Effector memory CD8-positive, alpha-beta T cell (primary cell): Measurements from ENCODE around the gene MRTFB.

ENCODE experiments used
- ATAC-seq: fragments of 150-1000 bp; cut with Tn5 transposase; replicated peaks from 2 replicates; pipeline ENCODE4 v1.10.0; 2021; ENCODE audit warnings: mild to moderate bottlenecking, moderate library complexity
- DNase-seq, 3 experiments: peaks; one replicate each; pipeline ENCODE4 v3.0.0; 2021
- H3K27ac Mint-ChIP-seq, 2 donors: one replicate each; pipeline ENCODE4 v1.8.0; 2022; ENCODE audit warnings: mild to moderate bottlenecking in 2 of 2, mixed read lengths in 2 of 2, moderate library complexity in 2 of 2
- H3K27me3 Mint-ChIP-seq, 2 donors: one replicate each; pipeline ENCODE4 v1.8.0; 2022; ENCODE audit warnings: mixed read lengths in 2 of 2
- H3K36me3 Mint-ChIP-seq: one replicate; pipeline ENCODE4 v1.8.0; 2022; ENCODE audit warnings: mild to moderate bottlenecking, moderate library complexity, mixed read lengths; ENCODE audit not compliant: insufficient read depth
- H3K4me1 Mint-ChIP-seq, 2 donors: one replicate each; pipeline ENCODE4 v1.8.0; 2022; ENCODE audit warnings: low read depth in 2 of 2, mixed read lengths in 2 of 2
- H3K4me3 Mint-ChIP-seq, 2 donors: one replicate each; pipeline ENCODE4 v1.8.0; 2022; ENCODE audit warnings: mild to moderate bottlenecking in 2 of 2, mixed read lengths in 2 of 2, moderate library complexity in 2 of 2
- H3K9me3 Mint-ChIP-seq, 2 donors: one replicate each; pipeline ENCODE4 v1.8.0; 2022; ENCODE audit warnings: mixed read lengths in 2 of 2

MRTFB gene

DNA sequence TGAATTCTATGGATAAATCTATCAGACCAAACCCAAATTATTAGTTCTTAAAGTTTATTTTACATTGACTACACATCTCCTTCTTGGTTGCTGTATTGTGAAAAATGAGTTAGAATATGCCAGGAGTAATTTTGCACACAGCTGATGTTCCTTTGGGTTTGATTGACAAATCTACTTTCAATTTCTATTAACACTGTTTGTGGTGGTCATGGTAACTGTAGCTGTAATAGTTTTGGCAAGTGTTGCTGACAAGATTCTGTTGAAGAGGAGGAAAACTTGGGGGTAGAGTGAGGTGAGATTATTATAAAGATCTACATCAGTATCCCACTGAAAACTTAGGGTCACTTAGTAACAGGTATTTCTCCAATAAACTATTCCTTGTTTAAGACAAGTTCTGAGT is 30.3 kb downstream of the MRTFB start:
- no peaks in the 10 kb centered on the region for H3K36me3 Mint-ChIP-seq
- H3K9me3 Mint-ChIP-seq: no peaks in the 10 kb centered on the region
- H3K27me3 Mint-ChIP-seq: no peaks in the 10 kb centered on the region
- H3K4me3 Mint-ChIP-seq: no peak overlapping the region
- DNase-seq (no peak), ATAC-seq (no peak)
- H3K4me1 Mint-ChIP-seq: peaks cover 25 to 28% of the 10 kb centered on the region in 2 donors
- peak overlapping the region in 1 of 2 donors; percentile 1 for H3K27ac Mint-ChIP-seq

DNA sequence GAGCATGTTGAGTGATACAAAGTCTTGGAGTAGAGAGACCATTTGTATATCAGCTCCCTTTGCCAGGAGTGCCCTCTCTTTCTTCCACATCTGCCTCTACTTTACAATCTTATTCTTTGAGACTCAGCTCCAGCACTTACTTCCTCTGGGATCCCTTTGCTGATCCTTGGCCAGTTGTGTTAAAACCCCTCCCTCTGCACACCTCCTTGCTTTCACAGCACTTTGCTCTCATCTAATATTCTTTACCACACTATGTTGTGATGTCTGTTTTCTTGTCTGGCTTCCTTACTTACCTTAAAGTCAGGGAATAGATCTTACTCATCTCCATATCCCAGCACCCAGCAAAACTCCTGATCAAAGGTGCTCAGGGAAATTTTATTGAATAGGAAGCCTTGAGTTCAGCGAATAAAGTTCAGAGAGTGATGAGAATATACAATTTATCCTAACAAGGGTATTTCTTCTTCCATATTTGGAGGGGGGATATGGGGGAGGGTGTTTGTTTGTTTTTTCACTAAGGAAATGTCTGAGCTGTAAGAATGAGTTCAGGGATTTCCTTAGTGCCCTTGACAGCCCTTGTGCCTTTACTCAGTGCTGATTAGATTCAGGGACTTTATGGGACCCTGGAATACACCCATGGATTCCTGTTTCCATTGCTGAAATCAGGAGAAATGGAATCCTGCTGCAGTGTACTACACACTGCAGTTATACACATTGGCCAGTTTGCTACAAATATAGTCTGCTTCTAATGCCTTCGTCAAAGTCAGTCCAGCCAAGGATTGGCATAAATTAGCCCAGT is 32.0 kb downstream of the MRTFB start:
- Mint-ChIP-seq H3K4me3 (no peak overlapping the region), H3K36me3 (no peaks in the 10 kb centered on the region), H3K9me3 (no peaks in the 10 kb centered on the region), H3K27ac (no peak overlapping the region), H3K4me1 (peaks cover 23 to 28% of the 10 kb centered on the region in 2 donors), H3K27me3 (no peaks in the 10 kb centered on the region)
- no peak for ATAC-seq
- no peak for DNase-seq

DNA sequence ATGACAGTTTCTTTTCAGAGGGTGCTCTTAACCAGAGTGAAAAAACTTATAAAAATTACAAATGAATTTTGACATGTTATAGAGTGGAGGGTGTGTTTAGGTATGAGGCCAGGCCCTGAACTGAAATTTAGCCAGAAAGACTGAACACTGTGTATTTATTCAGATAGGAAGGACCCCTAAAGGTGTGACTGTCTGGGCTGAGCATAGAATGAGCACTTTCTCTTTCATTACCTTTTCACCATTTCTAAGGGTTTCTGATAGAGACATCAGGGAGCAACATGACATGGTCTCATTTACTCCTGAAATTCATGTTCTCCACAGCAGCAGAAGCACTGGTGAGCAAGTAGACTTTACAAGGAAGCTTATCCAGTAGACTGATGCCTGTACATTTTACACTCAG is 32.9 kb downstream of the MRTFB start:
- Mint-ChIP-seq H3K27me3 (no peaks in the 10 kb centered on the region), H3K9me3 (no peaks in the 10 kb centered on the region), H3K4me1 (peaks cover 23 to 28% of the 10 kb centered on the region in 2 donors), H3K27ac (peak overlapping the region in 1 of 2 donors; percentile 2), H3K4me3 (no peak overlapping the region), H3K36me3 (no peaks in the 10 kb centered on the region)
- DNase-seq (no peak), ATAC-seq (no peak)

DNA sequence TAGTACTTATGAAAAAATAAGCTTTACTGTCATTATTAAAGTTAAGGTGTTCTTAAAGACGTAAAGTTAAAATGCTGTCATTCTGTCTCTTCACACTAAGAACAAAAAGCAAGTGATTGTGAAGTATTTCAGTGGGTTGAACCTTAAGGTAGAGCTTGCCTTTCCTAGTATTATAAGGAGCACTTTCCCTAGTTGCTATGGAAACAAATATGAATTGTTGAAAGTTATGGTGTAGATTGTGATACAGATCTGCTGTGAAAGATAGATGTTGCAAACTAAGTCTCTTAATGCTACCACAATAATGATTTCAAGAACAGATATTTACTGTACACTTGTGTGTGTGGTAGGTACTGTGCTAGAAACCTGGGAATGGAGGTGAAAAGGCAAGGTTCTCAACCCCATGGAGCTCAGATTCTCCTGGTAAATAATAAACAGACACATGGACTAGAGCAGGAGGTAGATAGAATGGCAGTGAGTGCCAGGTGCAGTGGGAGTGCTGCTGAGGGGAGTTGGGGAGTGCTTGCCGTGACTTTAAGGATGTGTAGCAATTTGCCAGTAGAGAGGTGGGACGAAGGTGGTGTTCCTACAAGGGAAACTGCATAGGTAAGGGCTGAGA is 34.7 kb downstream of the MRTFB start:
- Mint-ChIP-seq H3K4me3 (no peak overlapping the region), H3K36me3 (no peaks in the 10 kb centered on the region), H3K4me1 (peaks cover 23 to 24% of the 10 kb centered on the region in 2 donors), H3K27me3 (no peaks in the 10 kb centered on the region), H3K9me3 (no peaks in the 10 kb centered on the region), H3K27ac (no peak overlapping the region)
- ATAC-seq (no peak), DNase-seq (no peak)

DNA sequence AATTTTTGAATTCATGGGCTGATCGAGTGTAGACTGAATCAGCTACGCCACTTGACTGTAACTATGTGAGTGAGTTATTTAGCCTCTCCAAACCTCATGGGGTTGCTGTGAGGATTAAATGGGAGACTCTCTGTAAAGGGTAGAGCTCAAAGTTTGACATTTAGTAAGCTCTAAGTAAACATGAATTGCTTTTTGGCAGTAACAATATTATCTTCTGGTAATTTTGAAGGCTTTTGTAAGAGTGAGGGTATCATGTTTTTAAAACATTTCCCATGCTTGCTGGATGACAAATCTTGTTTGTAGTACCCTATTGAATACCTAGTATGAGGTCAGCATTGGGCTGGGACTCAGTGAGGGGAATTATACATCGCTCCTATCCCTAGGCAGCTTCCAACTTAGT is 35.3 kb downstream of the MRTFB start:
- Mint-ChIP-seq H3K36me3 (no peaks in the 10 kb centered on the region), H3K9me3 (no peaks in the 10 kb centered on the region), H3K27ac (no peak overlapping the region), H3K4me3 (no peak overlapping the region), H3K4me1 (peaks cover 20% of the 10 kb centered on the region in 2 donors), H3K27me3 (no peaks in the 10 kb centered on the region)
- ATAC-seq (no peak), DNase-seq (no peak)

DNA sequence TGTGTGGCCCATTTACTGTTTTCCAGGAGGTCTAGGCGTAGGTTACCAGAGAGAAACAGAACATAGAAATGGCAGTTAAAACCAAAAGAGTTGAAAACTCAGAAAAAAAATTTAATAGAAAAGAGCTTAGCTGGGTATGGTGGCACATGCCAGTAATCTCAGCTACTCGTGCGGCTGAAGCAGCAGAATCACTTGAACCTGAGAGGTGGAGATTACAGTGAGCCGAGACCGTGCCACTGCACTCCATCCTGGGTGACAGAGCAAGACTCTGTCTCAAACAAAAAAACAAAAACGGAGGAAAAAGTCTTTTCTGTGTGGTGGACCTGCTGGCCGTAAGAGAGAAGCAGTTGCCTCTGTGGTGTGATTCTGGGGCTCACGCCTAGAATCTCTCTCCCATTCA is 35.8 kb downstream of the MRTFB start:
- no peak overlapping the region for H3K4me3 Mint-ChIP-seq

DNA sequence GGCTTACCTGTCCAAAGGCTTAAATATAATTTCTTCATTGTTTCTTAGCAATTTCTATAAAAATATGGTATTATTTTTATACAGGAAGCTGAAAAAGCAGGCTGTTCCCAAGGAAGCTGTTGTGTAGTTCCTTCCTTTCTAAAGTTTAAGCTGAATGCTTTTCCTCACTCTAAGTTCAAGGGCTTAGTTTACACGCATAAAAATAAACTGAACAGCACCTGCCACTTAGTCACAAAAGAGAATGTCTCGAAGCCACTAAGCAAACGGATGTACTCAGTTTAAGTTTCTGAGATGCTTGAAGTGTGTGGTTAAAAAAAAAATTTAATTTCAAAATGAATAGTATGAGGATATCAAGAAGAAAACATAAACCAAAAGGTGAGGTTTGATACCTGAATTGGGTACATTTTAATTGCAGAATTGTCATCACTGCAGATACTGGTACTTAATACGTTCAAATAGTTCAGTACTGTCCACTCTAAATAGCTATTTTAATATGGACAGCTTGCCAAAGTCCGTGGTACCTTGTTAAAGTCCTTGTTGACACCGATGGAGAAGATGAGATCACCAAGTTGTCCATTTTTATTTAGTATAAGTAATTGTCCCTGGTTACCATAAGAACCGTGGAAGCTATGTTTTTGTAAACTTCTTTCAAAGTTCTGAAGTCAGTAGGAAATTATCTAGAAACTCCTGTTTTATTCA is 38.1 kb downstream of the MRTFB start:
- H3K27me3 Mint-ChIP-seq: no peaks in the 10 kb centered on the region
- no peak overlapping the region for H3K27ac Mint-ChIP-seq
- H3K4me1 Mint-ChIP-seq: peaks cover 17 to 20% of the 10 kb centered on the region in 2 donors

More for the DNA sequence above, 35.8 kb downstream of the MRTFB start:
- H3K4me1 Mint-ChIP-seq: peaks cover 17 to 22% of the 10 kb centered on the region in 2 donors
- H3K36me3 Mint-ChIP-seq: no peaks in the 10 kb centered on the region
- H3K27ac Mint-ChIP-seq: no peak overlapping the region
- ATAC-seq (no peak), DNase-seq (no peak)
- H3K9me3 Mint-ChIP-seq: no peaks in the 10 kb centered on the region
- H3K27me3 Mint-ChIP-seq: no peaks in the 10 kb centered on the region

DNA sequence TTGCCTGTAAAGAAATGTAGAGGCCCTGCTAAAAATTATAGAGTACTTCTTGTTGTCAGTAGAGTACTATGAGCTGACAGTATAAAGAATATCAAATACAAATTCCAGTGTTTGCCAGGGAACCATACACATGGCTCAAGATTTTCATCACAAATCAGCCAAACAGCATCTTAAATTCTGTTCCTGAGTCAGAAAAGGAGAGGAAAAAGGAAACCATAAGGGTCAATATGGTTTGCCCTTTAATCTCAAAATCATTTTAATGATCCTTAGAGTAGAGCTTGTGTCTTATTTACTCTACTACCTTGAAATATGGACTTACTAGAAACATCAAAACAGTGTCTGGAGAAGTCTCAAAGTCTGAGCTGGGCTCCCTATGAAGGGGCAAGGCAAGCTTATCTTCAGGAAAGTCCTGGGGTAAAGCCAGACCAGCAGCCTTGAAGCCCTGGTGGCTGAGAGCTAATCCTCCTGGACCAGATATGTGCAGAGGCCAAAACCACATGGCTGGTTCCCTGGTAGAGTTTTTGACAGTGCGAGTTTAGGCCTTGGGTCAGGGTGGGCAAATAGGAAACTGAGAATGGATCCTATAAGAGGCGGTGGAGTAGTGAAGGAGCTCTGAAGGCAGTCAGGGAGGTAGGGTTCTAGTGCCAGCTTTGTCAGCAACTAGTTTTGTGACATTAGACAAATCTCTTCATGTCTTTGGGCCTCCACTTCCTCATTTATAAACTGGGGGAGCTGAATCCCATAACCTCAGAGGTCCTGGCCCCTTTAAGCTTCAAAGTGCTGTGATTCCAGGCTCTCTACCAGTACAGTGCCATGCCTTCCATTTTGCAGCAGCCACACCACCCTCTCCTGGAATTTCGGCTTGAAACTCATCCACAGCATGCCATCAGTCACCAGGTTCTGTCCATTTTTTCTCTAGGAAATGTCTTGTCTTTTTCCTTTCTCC is 38.9 kb downstream of the MRTFB start:
- Mint-ChIP-seq H3K4me1 (peaks cover 17 to 20% of the 10 kb centered on the region in 2 donors), H3K36me3 (peaks cover 3% of the 10 kb centered on the region), H3K27ac (no peak overlapping the region), H3K9me3 (no peaks in the 10 kb centered on the region), H3K27me3 (no peaks in the 10 kb centered on the region), H3K4me3 (no peak overlapping the region)
- ATAC-seq: no peak
- no peak for DNase-seq

More for the DNA sequence above, 38.1 kb downstream of the MRTFB start:
- Mint-ChIP-seq H3K9me3 (no peaks in the 10 kb centered on the region), H3K4me3 (no peak overlapping the region), H3K36me3 (peaks cover 3% of the 10 kb centered on the region)
- DNase-seq: no peak
- no peak for ATAC-seq

DNA sequence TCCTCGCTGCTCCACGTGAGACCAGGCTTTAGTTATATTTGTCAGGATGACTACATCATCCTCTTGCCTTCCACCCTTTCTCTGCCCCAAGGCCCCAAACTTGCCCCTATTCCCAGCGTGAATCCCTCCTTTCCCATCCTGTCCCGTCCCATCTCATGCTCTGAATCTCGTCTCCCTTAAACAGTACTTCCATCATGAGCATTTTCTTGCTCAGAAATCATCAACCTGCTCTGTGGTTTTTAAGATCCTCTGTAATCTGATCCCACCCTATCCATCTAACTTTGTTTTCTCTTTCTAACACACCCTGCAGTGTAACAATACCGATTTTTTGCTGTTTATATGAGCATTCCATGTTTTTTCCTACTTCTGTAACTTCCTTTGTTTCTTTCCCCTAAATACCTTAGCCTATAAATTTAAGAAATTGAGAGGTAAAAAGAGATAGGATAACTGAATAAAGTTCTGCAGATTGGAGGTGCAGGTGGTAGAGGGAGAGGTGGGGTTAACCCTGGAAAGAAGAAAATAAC is 39.7 kb downstream of the MRTFB start:
- DNase-seq (no peak), ATAC-seq (no peak)
- Mint-ChIP-seq H3K27me3 (no peaks in the 10 kb centered on the region), H3K36me3 (peaks cover 3% of the 10 kb centered on the region), H3K9me3 (no peaks in the 10 kb centered on the region), H3K4me1 (peaks cover 15 to 21% of the 10 kb centered on the region in 2 donors), H3K4me3 (no peak overlapping the region), H3K27ac (no peak overlapping the region)

DNA sequence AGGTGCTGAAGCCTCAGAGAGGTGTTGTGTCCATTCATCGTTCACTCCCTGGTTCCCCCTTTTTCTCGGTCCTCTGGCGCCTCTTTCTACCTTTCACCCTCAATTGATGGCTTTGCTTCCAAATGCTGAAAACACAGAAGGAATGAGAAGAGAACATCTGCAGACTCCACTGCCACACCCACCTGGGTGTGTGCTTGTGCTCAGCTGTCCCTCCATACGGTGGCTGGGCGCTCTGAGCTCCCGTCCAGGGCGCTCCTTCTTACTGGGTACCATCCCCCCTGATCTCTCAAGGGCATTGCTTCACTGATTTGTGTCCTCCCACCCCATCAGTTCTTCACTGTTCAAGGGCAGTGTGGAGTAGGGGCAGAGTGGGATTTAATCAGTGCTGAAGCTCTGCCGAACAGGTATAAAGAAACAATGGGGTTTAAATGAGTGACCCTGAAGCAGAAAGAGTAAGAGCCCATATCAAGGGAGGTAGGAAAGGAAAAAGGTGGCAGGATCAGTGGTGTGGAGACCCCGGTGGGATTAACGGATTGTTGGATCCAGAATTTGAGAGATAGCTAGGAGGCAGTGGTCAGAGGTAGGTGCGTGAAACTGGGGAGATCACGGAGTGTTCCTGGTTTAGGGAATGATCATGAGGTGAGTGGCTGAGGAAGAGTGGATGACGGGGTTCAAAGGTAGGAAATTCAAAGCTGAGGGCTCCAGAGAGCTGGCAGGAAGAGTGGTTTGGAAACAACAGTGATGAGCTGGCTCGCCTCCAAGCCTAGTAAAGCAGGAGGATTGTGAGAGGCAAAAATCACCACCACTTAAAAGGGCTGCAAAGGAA is 40.8 kb downstream of the MRTFB start:
- ATAC-seq (no peak), DNase-seq (no peak)
- H3K36me3 Mint-ChIP-seq: peaks cover 3% of the 10 kb centered on the region
- H3K9me3 Mint-ChIP-seq: no peaks in the 10 kb centered on the region
- H3K4me1 Mint-ChIP-seq: peaks cover 11 to 22% of the 10 kb centered on the region in 2 donors
- no peaks in the 10 kb centered on the region for H3K27me3 Mint-ChIP-seq
- H3K27ac Mint-ChIP-seq: no peak overlapping the region
- no peak overlapping the region for H3K4me3 Mint-ChIP-seq

DNA sequence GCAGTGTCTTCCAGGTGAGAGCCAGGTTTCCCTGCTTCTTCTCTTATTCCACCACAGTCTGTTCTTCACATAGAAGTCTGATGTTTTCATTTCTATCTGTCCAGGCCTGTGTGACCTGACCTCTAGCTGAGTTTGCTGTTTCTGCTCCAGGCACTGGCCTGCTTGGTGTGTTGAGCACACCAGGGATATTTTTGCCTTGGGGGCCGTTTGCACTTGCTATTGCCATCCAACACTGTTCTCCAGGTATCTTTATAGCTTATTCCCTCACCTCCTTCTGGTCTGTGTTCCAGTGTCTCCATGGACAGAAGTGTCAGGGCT is 41.4 kb downstream of the MRTFB start:
- no peak for ATAC-seq
- no peaks in the 10 kb centered on the region for H3K9me3 Mint-ChIP-seq
- H3K27me3 Mint-ChIP-seq: no peaks in the 10 kb centered on the region
- H3K4me1 Mint-ChIP-seq: peaks cover 6 to 22% of the 10 kb centered on the region in 2 donors
- H3K4me3 Mint-ChIP-seq: no peak overlapping the region
- H3K27ac Mint-ChIP-seq: no peak overlapping the region
- H3K36me3 Mint-ChIP-seq: peaks cover 3% of the 10 kb centered on the region
- no peak for DNase-seq

DNA sequence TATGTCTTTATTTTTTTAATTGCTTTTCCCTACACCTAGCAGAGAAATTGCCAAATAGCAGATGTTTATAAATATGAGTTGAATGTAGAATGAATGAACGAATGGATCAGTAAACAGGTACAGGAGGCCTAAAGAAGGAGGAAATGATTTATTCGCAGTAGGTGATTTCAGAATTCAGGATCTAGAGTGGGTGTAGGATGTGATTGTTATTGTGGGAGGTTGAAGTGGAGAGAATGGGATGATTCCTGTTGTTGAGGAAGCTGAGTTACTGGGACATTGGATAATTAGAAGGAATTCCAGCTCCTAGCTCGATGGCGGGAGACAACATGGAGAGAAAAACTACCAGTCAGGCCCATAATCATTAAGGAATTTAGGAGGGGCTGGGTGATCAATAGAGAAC is 42.2 kb downstream of the MRTFB start:
- Mint-ChIP-seq H3K4me3 (no peak overlapping the region), H3K27ac (peak overlapping the region in 1 of 2 donors; percentile 28), H3K36me3 (peaks cover 3% of the 10 kb centered on the region), H3K27me3 (no peaks in the 10 kb centered on the region), H3K4me1 (peaks cover 6 to 22% of the 10 kb centered on the region in 2 donors), H3K9me3 (no peaks in the 10 kb centered on the region)
- DNase-seq (no peak), ATAC-seq (no peak)
